Sigmoid colon (tissue), 4 donors: ENCODE measurements around the gene ADAMTS17.

Experiments used
- CTCF ChIP-seq, 4 experiments: fragments of 450-650 bp in 3 of 4; fragments of 200-600 bp in 1 of 4; IDR thresholded peaks; one replicate each; pipeline ENCODE4 v1.5.1; 2016 to 2019; ENCODE audit warnings: antibody characterized with exemption in 4 of 4, mild to moderate bottlenecking in 3 of 4, moderate library complexity in 2 of 4
- EP300 ChIP-seq, 4 donors: sonication (generic); formaldehyde crosslinking; IDR thresholded peaks; one replicate each; pipeline ENCODE4 v1.6.1; 2017; ENCODE audit warnings: antibody characterized with exemption in 4 of 4
- POLR2A ChIP-seq, 2 donors: fragments of 450-650 bp; IDR thresholded peaks; one replicate each; pipeline ENCODE4 v1.6.1; 2016; ENCODE audit warnings: antibody characterized with exemption in 2 of 2, mild to moderate bottlenecking in 2 of 2, moderate library complexity in 2 of 2
- POLR2AphosphoS5 ChIP-seq, 4 donors: sonication (generic); formaldehyde crosslinking; IDR thresholded peaks; one replicate each; pipeline ENCODE4 v1.6.1; 2017; ENCODE audit warnings: antibody characterized with exemption in 4 of 4

- TF ChIP-seq CTCF (IDR thresholded peaks at IDR 0.05) (no peak), POLR2A (IDR thresholded peaks at IDR 0.05) (no peak), POLR2AphosphoS5 (IDR thresholded peaks at IDR 0.05) (no peak), EP300 (IDR thresholded peaks at IDR 0.05) (no peak)
These were observed 260.3 kb downstream of the ADAMTS17 start for GRCh38 chr15:100081454-100081853.
